NCI-H187 treated with DMSO at 0.1 percent for 48 hours (cell line): ENCODE measurements around the gene DTX2.
"Not testable (repeated sequence)": the region's sequence is repeated elsewhere in the genome, so short reads cannot be mapped to it uniquely, and the experiment has no call there.

ENCODE experiments used
- DNase-seq: peaks from one replicate; lab custom pipeline; 2025; lab: John Stamatoyannopoulos, UW

Gene DTX2

DNA sequence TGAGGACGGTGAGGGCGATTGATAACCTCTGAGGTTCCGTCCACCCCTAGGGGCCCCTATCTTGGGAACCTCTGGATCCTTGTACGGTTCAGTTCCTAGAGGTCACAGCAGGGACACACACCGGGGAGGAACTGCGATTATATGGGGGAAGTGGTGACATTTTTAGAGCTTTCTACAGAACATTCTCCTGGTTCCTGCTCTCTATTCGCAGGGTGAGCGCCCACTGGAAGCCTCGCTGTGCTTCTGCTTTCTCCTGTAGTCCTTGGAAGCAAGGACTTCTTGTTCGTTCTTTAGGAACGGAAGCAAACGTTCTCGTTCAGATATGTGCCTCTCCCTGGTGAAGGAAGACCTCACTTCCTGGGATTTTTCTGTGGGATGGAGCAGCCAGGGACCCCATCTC lies 26.5 kb downstream of the DTX2 start:
- DNase-seq = not testable (repeated sequence)

DNA sequence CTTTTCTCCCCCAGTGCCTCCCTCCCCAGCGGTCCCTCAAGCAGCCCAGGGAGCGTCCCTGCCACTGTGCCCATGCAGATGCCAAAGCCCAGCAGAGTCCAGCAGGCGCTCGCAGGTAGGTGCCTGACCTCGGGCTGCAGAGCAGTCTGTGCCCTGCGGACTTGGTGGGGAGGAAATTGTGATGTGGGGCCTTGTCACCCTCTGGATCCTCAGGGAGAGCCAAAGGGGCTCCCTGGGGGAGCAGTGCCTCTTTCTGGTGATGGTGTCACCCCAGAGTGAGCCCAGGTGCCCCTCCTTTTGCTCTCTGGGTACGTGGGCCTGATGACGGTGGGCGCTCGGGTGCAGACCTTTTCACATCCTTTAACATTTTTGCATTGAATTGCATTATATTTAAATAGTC lies 30.6 kb downstream of the DTX2 start:
- DNase-seq = not testable (repeated sequence)

DNA sequence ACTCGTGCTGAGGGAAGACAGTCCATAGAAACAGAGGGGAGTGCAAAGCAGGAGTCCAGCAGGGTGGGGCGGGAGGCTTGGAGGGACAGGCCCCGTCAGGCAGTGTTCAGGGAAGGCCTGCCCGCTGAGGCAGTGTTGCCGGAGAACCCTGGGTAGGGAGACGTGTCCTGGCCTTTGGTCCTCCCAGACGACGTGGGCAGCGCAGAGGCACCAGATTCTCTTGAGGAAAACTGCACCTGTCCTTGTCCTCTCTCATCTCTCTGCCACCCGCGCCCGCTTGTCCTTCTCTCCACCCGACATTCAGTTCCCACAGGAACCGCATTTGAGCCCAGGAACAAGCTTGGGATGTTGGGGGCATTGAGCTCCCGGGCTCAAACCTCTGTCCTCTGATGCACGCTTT lies 34.2 kb downstream of the DTX2 start:
- not testable (repeated sequence) for DNase-seq

DNA sequence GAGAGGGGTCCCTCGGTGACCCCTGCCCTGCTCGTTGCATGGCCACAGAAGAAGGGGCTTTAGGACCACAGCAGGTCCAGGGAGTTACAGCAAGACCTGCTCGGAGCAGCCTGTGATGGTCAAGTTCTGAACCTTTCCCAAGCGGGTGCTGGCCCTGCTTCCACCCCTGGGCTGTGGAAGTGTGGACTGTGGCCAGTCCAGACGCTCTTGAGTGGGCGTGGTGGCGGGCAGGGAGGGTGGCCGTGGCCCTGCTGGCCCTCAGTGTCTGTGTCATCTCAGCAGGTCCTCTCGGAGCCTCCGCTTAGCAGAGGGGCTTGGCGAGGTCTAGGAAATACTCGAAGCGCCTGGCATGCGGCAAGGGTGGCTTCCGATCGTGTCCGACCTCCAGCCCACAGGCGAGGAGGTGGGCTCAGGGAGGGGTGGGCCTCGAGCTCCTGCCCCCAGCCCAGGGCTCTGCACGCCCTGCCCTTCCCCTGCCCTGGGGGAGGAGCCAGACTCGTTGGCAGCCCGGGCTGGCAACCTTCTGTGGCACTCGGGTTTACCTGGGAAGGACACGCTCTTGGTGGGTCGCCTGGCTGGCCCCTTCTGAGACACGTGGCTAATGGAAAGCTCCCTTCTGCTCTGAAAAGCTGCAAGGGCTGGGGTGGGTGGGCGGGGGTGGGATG lies 36.5 kb downstream of the DTX2 start:
- DNase-seq = not testable (repeated sequence)

DNA sequence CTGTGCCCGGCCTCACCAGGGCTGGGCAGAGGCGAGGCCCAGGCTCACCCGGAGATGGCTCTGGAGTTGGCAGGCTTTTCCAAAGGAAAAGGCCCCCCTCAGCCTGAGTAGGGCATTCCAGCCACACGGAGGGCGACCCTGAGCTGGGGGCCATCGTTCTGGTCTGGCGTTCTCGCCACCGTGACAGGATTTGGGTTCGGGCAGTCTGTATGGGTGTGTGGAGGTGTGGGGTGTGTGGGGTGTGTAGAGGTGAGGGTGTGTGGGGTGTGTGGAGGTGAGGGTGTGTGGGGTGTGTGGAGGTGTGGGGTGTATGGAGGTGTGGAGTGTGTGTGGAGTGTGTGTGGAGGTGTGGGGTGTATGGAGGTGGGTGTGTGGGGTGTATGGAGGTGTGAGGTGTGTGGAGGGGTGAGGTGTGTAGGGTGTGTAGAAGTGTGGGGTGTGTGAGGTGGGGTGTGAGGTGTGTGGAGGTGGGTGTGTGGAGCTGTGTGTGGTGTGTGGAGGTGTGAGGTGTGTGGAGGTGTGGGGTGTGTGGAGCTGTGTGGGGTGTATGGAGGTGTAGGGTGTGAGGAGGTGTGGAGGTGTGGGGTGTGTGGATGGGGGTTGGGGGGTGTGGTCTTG lies 37.2 kb downstream of the DTX2 start:
- not testable (repeated sequence) for DNase-seq

DNA sequence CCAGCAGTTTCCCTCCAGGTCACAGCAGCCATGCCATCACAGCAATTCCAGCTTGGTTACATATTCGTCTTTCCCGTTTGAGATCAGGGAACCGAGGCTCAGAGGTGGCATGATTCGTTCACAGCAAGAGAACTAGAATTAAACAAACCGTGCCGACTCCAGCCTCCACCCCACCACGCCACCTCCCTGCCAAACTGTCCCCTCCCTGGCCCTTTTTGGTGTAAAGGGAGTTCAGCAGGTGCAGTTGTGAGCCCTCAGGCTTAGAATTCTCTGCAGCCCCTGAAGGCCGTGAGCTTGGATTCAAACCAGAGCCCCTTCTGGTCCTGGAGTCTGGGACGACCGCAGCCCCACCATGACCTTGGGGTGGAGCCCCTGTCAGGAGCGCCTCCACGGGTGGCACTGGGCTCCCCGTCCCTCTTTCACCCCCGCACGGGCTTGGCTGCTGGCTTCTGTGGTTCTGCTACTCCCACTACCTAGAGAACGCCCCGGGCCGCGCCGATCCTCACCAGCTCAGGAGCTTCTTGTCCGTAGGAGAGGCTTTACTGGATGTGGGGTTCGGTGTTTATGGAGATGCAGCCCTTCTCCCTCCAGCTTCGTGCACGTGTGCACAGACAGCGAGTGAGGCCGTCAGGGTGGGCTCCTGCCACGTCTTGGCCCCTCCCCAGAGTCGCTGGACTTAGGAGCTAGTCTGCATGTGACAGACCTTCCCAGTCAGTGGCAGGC lies 37.9 kb downstream of the DTX2 start:
- DNase-seq = not testable (repeated sequence)

DNA sequence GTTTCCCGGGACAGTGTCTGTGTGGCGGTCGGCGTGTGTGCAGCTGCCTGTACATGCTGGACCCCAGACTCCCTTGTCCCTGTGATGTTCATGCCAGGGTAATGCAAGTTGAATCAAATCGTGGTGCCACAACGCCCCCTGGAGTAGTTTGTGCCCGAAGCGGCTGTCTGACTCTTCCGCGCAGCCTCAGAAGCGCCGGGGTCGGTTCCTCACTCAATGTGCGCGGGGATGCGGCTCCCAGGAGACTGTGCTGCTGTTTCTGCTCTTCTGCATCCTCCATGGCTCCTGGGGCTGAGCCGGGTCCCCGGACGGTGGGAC lies 38.4 kb downstream of the DTX2 start:
- DNase-seq = not testable (repeated sequence)

DNA sequence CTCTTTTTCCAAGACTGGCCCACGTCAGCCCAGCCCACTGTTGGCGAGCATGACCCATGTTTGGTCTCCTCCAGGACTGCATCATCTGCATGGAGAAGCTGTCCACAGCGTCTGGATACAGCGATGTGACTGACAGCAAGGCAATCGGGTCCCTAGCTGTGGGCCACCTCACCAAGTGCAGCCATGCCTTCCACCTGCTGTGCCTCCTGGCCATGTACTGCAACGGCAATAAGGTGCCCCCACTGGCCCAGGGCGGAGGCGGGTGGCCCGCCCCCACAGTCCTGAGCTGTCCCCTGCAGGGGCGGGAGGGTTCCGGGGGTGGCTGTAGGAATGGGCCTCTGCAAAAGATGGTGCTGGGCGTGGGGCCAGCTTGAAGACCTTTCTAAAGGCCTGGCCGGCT lies 40.7 kb downstream of the DTX2 start:
- DNase-seq = not testable (repeated sequence)

DNA sequence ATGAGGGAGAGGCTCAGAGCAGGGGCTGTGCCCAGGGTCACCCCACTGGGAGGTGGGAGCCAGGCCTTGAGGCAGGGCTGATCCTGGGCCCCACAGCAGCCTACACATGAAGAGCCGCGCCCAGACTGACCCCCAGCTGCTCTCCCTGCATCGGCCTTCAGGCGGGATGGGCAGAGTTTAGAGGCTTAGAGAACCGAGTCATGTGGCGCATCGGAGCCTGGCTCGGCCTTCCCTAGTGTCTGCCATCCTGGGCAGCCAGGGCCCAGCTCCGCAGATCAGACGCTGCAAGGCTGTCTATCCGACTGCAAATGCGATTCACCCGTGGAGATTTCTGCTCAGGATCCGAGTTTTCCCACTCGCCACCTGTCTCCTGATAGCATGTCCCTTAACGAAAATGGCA lies 41.3 kb downstream of the DTX2 start:
- DNase-seq = not testable (repeated sequence)

DNA sequence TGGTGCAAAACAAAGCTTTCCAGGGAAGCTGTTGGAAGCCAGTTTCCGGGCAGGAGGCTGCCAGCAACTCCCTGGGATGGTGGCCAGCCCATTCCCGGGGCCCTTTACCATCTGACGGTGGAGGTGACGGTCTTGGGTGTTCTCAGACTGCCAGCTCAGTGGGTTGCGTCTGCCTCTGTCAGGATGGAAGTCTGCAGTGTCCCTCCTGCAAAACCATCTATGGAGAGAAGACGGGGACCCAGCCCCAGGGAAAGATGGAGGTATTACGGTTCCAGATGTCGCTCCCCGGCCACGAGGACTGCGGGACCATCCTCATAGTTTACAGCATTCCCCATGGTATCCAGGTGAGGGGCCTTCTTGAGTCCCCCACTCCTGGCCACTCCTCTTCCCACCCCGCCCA lies 41.7 kb downstream of the DTX2 start:
- not testable (repeated sequence) for DNase-seq

DNA sequence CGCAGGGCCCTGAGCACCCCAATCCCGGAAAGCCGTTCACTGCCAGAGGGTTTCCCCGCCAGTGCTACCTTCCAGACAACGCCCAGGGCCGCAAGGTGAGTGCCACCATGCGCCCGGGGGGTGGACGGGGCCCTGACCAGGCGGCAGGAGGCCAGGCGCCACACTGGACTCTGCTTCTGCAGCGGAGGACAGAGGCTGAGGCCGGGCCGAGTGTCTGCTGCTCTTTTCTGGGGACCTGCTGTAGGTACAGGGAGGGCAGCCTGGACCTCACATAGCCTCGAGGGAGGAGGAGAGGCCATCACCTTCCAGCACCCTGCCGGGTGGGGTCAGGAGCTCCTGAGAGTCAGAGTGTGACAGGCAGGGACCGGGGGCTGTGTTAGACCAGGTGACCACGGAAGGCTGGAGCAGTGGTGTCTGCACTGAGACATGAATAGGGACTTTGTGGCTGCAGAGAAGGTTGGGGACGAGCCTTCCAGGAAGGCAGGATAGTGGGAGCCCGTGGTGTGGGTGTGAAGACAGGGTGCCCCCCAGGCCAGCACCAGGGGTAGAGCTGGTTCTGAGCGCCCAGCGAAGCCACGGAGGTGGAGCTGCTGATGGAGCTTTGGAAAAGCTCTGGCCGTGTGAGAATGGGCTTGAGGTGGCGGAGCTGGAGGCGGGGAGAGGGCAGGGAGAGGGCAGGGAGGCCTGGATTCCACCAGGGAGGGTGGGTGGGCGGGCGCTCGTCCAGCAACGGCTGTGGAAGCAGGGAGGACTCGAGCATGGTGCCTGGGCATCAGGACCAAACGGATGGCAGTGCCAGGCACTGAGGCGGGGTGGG lies 43.0 kb downstream of the DTX2 start:
- DNase-seq = not testable (repeated sequence)

DNA sequence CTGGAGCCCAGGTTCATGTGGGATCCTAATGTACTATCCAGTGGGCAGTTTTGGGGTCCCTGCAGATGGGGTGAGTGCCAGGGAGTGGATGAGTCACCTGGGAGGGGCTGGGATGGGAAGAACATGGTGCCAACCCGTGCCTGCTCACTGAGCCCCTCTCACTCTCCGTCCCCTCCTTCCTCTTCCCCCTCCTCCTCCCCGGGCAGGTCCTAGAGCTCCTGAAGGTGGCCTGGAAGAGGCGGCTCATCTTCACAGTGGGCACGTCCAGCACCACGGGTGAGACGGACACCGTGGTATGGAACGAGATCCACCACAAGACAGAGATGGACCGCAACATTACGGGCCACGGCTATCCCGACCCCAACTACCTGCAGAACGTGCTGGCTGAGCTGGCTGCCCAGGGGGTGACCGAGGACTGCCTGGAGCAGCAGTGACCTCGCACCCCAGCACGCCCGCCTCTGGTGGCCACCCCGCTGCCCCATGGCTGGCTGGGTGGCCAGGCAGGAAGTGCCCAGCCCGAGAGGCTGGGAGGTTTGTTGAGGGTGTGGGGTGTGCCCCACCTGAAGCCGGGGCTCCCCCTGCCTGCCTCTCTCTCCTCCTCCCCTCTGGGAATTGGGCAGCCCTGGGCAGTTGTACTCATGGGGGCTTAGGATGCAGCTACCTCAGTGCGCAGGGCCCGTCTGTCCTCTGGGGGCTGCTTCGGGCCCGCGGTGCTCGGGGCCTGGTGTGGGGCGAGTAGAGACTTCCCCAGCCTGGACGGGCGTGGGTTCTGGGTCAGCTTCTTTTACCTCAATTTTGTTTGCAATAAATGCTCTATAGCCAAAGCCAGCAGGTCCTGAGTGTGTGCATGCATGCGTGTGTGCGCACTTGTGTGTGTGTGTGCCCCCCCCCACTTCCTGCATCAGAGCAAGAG lies 43.9 kb downstream of the DTX2 start:
- no peak for DNase-seq

DNA sequence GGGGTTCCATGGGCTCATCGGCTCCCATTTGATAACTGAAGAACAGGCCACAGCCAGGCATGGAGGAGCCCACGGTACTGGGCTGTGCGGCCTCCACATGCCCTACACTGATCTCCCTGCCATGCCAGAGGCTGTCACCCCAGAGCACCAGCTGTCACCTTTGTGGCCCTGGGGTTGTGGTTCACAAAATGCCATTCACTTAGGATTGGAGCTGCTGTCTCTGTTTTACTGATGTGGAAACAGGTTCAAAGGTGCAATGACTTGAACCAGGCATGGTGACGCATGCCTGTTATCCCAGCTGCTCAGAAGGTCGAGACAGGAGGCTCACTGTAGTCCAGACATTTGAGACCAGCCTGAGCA lies 44.6 kb downstream of the DTX2 start:
- DNase-seq = no peak

DNA sequence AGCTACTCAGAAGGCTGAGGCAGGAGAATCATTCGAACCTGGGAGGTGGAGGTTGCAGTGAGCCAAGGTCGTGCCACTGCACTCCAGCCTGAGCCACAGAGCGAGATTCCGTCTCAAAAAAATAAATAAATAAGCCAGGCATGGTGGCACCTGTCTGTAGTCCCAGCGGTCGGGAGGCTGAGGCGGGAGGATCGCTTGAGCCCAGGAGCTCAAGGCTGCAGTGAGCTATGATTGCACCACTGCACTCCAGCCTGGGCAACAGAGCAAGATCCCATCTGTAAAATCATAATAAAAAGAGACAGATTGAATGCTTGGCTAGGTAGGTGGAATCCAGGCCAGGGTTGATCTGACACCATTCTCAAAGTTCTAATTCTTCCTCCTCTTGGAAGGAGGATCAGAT lies 45.1 kb downstream of the DTX2 start:
- not testable (repeated sequence) for DNase-seq

DNA sequence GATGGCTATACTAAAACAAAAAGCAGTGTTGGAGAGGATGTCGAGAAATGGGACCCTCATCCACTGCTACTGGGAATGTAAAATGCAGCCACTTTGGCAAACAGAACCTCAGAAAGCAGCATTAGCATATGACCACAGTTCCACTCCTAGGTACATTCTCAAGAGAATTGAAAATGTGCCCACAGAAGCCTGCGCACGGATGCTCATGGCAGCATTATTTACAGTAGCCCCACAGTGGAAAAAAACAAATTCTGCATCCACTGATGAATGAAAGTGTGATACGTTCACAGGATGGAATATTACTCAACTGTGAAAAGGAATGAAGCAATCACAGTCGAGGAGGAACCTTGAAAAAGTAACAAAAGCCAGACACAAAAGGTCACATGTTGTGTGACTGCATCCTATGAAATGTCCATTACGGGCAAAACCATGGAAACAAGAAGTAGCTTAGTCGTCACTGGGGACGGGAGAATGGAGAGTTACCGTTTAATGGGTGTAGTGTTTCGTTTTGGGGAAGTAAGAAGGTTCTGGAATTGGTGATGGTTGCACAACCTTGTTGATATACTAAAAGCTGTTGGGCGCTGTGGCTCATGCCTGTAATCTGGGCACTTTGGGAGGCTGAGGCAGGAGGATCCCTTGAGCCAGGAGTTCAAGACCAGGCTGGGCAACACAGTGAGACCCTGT lies 46.4 kb downstream of the DTX2 start:
- no peak for DNase-seq

DNA sequence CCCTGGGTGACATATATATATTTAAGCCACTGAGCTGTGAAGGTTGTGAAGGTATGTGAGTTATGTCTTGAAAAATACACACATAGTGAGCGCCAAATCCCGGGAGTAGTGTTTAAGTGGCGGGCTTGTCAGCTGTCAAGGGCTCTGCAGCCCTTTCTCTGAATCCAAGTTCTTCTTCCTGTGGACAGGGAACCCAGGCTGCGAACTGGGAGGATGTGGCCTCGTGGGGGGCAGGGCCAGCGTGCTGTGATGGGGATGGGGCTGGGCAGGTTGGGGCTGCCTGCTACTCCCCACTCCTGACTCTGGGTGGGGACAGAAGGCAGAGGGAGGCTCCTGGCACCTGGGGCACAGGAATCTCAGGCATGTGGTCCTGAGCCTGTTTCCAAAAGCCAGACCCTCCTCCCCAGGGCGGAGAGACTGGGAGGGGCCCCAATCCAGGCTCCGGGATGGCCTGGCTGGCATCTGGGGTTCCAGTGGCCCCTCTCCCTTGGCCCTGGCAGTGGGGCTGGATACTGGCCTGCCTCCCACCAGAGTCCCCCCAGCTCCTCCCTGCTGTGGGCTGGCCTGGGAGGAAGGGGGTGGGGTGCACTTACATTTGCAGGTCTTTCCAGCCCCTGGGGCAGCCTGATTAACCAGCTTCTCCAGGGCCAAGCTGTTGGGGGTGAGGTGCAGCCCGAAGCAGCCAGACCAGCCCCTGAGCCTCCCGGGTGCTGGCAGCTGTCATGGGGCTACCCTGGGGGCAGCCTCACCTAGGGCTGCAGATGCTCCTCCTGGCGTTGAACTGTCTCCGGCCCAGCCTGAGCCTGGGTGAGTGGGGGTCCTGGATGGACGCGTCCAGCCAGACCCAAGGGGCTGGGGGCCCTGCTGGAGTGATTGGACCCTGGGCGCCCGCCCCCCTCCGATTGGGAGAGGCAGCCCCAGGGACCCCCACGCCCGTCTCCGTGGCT lies 48.7 kb downstream of the DTX2 start, which contains the start of gene UPK3B:
Gene UPK3B (plus strand): TSS at position 622 of the 947 bp plus-strand sequence. CDS start 101 bp downstream, at position 723.
- DNase-seq = no peak

DNA sequence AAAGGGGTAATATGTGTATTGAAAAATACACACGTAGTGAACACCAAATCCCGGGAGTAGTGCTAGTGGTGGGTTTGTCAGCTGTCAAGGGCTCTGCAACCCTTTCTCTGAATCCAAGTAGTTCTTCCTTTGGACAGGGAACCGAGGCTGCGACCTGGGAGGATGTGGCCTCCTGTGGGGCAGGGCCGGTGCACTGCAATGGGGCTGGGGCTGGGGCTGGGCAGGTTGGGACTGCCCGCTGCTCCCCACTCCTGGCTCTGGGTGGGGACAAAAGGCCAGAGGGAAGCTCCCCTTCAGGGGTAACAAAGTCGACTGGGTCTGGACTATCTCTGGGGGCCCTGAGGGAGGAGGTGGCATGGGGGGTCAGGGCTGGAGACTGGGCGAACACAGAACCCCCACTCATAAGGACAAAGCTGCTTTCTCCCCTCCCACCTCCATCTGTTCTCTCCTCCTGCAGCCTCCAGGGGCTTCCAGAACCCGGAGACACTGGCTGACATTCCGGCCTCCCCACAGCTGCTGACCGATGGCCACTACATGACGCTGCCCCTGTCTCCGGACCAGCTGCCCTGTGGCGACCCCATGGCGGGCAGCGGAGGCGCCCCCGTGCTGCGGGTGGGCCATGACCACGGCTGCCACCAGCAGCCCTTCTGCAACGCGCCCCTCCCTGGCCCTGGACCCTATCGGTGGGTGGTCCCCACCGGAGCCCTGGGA lies 49.8 kb downstream of the DTX2 start:
- not testable (repeated sequence) for DNase-seq

DNA sequence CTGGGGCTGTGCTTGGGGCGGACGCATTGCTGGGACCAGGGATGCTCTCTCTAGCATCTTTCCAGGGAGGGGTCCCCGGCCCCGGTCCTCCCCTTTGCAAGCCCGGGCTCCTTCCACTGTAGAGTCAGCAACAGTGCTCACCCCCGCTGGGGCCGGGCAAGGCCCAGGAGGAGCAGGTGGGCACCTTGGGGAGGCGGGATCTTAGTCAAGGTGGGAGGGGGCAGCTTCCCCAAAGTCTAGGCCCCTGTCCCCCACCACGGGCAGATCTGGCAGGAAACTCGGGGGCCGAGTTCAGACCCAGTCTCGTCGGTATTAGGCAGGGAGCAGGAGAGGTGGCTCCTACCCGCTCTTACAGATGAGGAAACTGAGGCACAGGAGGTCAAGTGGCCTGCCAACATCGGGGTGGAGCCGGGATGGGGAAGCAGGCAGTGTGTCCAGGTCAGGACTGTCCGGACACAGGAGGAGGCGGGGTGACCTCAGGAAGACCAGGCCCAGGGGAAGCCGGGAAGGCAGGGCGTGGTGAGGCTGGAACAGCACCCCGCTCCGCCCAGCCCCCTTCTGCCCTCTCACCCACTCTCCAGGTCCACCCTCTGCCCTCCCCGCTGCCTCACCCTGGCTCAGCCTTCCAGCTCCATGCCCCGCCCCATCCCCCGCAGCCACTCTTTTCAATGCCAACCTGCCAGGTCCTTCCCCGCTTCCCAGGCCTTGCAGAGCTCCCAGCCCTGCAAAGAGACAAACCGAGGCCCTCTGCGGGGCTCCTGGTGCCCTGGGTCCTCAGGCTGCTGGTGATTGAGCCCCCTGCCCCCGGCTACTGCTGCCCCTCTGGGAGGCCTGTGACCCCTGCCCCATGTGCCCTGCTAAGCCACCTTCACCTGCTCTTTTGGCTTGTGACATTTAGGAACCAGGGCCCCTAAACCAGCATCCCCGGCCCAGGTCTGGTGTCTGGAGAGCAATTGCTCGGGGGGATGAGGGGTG lies 50.7 kb downstream of the DTX2 start:
- not testable (repeated sequence) for DNase-seq
